ENCODE measurements around the gene NUP98. TPM values are rescaled to one million over a fixed set of nuclear protein-coding genes. Genes with fewer than 3 reads are reported as not detected.

Gene NUP98
- total and polyA plus RNA-seq, 10 of the 15 experiments (the other 5 are each of a cell fraction or from before 2014, with no cell fraction given) = 21.7 to 108 (median 78.9) TPM

DNA sequence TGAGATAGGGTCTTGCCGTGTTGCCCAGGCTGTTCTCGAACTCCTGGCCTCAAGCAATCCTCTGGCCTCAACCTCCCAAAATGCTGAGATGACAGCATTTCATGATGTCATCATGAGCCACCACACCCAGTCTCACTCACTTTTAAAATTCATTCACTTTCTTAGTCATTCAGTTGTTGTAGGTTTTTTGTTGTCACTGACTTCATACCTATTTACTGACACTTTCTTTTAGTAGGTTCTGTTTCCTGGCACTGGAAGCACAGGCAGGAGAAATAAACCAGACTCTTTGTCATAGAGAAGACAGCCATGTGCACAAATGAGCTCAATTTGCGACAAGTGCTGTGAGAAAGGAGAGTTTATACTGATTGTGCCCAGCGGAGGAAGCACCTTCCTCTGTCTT, 166.0 kb downstream of the NUP98 start:
- Histone ChIP-seq H3K4me1 (ENCODE audit: control insufficient read depth, insufficient read depth, low read length) (no peaks in the 10 kb centered on the region), H4K20me1 (ENCODE audit: control insufficient read depth, insufficient read depth) (no peaks in the 10 kb centered on the region), H3K36me3 (ENCODE audit: control insufficient read depth in 2 of 2, insufficient read depth in 2 of 2, low read length in 1 of 2) (no peaks in the 10 kb centered on the region), H3K27ac (ENCODE audit: control insufficient read depth, insufficient read depth) (no peak overlapping the region), H3K4me3 (no peak overlapping the region), H2AFZ (ENCODE audit: control insufficient read depth, low read depth, low read length) (no peak overlapping the region), H3K9me3 (replicated peaks; ENCODE audit: control insufficient read depth, insufficient read depth, low read length) (no peaks in the 10 kb centered on the region), H3K4me2 (ENCODE audit: control insufficient read depth, insufficient read depth) (no peak overlapping the region), H3K79me2 (ENCODE audit: control insufficient read depth, insufficient read depth, low read length) (no peaks in the 10 kb centered on the region), H3K27me3 (replicated peaks in 1 of 2; ENCODE audit: control insufficient read depth in 2 of 2, insufficient read depth in 2 of 2, low read length in 1 of 2) (no peaks in the 10 kb centered on the region; a peak in 3 of 4 replicates), H3K9ac (ENCODE audit: control insufficient read depth, insufficient read depth, low read length) (no peak overlapping the region)
- FAIRE-seq (no peak), DNase-seq (ENCODE audit: low read depth, low spot score) (no peak), ATAC-seq (no peak)
- intact Hi-C loops (cut with micrococcal nuclease; ENCODE audit: unreplicated experiment) (no loop called here), in situ Hi-C loops (cut with MboI) (loop anchor here (10.0 kb wide), 1 partner anchor 63 kb away; no protein-coding TSS in a partner anchor)
- RAD21 ChIA-PET (ENCODE audit: unreplicated experiment) = no interaction called here
- TF ChIP-seq, protein P1, sequence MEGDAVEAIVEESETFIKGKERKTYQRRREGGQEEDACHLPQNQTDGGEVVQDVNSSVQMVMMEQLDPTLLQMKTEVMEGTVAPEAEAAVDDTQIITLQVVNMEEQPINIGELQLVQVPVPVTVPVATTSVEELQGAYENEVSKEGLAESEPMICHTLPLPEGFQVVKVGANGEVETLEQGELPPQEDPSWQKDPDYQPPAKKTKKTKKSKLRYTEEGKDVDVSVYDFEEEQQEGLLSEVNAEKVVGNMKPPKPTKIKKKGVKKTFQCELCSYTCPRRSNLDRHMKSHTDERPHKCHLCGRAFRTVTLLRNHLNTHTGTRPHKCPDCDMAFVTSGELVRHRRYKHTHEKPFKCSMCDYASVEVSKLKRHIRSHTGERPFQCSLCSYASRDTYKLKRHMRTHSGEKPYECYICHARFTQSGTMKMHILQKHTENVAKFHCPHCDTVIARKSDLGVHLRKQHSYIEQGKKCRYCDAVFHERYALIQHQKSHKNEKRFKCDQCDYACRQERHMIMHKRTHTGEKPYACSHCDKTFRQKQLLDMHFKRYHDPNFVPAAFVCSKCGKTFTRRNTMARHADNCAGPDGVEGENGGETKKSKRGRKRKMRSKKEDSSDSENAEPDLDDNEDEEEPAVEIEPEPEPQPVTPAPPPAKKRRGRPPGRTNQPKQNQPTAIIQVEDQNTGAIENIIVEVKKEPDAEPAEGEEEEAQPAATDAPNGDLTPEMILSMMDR (IDR thresholded peaks at IDR 0.05 in 2 of 3, conservative IDR thresholded peaks at IDR 0.05 in 1 of 3; ENCODE audit: control insufficient read depth in 2 of 3, extremely low read depth in 1 of 3, insufficient read depth in 1 of 3, low read depth in 3 of 3, low read length in 3 of 3) = no peak
- TF ChIP-seq, protein P2, sequence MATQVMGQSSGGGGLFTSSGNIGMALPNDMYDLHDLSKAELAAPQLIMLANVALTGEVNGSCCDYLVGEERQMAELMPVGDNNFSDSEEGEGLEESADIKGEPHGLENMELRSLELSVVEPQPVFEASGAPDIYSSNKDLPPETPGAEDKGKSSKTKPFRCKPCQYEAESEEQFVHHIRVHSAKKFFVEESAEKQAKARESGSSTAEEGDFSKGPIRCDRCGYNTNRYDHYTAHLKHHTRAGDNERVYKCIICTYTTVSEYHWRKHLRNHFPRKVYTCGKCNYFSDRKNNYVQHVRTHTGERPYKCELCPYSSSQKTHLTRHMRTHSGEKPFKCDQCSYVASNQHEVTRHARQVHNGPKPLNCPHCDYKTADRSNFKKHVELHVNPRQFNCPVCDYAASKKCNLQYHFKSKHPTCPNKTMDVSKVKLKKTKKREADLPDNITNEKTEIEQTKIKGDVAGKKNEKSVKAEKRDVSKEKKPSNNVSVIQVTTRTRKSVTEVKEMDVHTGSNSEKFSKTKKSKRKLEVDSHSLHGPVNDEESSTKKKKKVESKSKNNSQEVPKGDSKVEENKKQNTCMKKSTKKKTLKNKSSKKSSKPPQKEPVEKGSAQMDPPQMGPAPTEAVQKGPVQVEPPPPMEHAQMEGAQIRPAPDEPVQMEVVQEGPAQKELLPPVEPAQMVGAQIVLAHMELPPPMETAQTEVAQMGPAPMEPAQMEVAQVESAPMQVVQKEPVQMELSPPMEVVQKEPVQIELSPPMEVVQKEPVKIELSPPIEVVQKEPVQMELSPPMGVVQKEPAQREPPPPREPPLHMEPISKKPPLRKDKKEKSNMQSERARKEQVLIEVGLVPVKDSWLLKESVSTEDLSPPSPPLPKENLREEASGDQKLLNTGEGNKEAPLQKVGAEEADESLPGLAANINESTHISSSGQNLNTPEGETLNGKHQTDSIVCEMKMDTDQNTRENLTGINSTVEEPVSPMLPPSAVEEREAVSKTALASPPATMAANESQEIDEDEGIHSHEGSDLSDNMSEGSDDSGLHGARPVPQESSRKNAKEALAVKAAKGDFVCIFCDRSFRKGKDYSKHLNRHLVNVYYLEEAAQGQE (IDR thresholded peaks at IDR 0.05; ENCODE audit: low read depth, low read length) = no peak
- TF ChIP-seq, protein P3, sequence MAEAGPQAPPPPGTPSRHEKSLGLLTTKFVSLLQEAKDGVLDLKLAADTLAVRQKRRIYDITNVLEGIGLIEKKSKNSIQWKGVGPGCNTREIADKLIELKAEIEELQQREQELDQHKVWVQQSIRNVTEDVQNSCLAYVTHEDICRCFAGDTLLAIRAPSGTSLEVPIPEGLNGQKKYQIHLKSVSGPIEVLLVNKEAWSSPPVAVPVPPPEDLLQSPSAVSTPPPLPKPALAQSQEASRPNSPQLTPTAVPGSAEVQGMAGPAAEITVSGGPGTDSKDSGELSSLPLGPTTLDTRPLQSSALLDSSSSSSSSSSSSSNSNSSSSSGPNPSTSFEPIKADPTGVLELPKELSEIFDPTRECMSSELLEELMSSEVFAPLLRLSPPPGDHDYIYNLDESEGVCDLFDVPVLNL (IDR thresholded peaks at IDR 0.05; ENCODE audit: low read depth, low read length) = no peak
- TF ChIP-seq STAT3 (IDR thresholded peaks at IDR 0.05; ENCODE audit: low read depth, low read length) (no peak), RAD51 (IDR thresholded peaks at IDR 0.05) (no peak), JUNB (IDR thresholded peaks at IDR 0.05) (no peak), ZSCAN29 (IDR thresholded peaks at IDR 0.05) (no peak), DPF2 (IDR thresholded peaks at IDR 0.05) (no peak), HDAC6 (IDR thresholded peaks at IDR 0.05; ENCODE audit: unreplicated experiment) (no peak), SP1 (IDR thresholded peaks at IDR 0.05; ENCODE audit: low read depth, low read length) (no peak), FOS (IDR thresholded peaks at IDR 0.05; ENCODE audit: borderline replicate concordance, extremely low read depth, insufficient read length) (no peak), EP300 (IDR thresholded peaks at IDR 0.05; ENCODE audit: borderline replicate concordance in 1 of 2, control insufficient read depth in 1 of 2, low read depth in 2 of 2, low read length in 2 of 2) (no peak)
- TF ChIP-seq, protein P4, sequence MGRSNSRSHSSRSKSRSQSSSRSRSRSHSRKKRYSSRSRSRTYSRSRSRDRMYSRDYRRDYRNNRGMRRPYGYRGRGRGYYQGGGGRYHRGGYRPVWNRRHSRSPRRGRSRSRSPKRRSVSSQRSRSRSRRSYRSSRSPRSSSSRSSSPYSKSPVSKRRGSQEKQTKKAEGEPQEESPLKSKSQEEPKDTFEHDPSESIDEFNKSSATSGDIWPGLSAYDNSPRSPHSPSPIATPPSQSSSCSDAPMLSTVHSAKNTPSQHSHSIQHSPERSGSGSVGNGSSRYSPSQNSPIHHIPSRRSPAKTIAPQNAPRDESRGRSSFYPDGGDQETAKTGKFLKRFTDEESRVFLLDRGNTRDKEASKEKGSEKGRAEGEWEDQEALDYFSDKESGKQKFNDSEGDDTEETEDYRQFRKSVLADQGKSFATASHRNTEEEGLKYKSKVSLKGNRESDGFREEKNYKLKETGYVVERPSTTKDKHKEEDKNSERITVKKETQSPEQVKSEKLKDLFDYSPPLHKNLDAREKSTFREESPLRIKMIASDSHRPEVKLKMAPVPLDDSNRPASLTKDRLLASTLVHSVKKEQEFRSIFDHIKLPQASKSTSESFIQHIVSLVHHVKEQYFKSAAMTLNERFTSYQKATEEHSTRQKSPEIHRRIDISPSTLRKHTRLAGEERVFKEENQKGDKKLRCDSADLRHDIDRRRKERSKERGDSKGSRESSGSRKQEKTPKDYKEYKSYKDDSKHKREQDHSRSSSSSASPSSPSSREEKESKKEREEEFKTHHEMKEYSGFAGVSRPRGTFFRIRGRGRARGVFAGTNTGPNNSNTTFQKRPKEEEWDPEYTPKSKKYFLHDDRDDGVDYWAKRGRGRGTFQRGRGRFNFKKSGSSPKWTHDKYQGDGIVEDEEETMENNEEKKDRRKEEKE (IDR thresholded peaks at IDR 0.05) = no peak
- 43% methylated on average over 4 of the region's 4 CpGs for WGBS (ENCODE audit: insufficient coverage, insufficient replicate concordance, low lambda C conversion rate, missing lambda C conversion rate)
- no TSS peak for BruUV-seq (replicated peaks)
- SMC1A ChIA-PET (ENCODE audit: uncharacterized antibody, unreplicated experiment) = no interaction called here
- CTCF ChIA-PET = no interaction called here
- POLR2A ChIA-PET = no interaction called here

Measured in GM12878 (cell line).